ENCODE data around the gene DTD1.

Gene DTD1

DNA sequence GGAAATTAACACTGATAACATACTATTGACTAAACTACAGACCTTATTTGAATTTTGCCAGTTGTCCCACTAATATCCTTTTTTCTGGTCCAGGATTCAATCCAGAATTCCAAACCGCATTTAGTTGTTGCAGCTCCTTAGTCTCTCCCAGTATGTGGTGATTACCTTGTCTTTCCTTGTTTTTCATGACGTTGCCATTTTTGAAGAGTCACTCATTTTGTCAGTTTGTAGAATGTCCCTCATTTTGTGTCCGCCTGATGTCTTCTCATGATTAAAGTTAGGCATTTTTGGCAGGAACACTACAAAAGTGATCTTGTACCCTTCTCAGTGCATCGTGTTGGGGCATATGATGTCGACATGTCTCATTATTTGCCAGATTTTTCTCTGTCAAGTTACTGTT is 33.1 kb downstream of the DTD1 start:
- no peak for DNase-seq

DNA sequence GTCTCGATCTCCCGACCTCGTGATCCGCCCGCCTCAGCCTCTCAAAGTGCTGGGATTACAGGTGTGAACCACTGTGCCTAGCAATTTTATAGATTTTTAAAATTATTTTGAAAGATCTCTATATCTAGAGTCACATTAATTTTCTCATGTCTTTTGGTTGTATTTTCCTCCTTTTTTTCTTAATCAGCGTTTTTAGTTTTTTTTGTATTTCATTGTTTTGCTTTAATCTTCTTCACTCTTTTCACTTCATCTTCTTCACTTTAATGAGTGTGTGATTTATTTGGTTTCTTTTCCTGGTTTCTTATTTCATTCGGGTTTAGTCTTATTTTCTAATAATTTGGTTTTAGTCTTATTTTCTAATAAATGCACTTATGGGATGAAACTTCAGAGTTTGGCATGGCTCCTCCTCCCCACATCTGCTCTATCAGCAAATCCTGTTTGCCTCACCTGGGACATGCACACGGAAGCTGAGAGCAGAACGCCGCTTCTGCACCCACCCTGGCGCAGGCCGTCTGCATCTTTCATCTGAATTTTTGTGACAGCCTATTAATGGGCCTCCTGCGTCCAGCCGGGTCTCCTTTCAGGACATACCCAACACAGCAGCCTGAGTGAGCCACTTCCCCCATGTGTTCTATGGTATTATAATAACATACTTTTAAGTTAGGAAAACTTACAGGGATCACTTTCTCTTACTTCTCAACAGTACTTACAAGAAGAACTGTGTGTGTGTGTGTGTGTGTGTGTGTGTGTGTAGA is 35.5 kb downstream of the DTD1 start:
- DNase-seq: no peak

DNA sequence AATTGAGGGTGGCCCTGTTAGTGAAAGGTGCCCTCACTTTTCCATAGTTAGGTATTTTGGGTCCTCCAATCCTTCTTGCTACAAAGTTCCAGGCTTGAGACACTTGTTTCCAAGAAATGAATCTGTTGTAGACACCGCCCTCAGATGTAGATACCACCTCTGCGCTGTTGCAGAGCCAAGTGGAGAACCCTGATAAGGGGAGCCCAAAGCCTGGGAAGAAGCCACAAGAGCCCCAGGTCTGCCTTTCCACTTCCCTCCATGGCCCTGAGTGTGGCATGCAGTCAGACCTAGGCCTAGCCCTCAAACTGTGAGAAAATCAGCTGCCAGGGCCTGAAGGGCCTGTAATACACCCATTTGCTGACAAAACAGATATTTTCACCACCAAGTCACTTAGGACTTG is 37.1 kb downstream of the DTD1 start:
- DNase-seq: no peak

DNA sequence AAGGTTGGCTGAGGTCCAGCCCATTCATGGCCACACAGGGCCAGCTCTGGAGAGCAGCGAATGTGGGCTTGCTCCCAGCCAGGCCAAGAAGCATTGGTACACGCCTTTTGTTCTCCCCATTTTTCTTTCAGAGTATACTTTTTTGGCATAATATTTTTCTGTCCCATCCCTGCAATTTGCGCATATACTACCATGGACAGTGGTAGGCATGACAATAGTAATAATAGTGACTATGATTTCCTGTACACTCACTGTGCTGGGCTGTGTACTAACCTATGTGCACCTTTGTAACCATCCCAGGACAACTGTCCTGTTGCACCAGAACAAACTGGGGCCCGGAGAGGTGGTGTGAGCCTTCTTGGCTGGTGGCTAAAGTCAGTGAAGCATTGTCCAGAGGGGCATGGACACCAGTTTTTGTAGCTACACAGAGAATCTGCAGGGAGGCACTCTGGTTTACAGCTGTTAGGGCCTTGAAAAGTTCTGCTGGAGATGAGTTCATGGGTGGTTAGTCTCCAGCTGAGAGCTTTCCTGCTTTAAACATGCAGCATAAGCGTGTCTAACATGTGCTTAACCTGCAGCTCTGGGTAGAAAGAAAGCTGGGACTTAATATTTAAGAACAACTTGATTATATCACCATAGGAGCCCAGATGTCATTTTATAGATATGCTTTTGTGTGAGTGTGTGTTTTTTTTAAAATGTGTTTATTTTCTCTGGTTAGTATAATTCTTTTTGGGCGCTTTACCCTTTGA is 38.2 kb downstream of the DTD1 start:
- no peak for DNase-seq

DNA sequence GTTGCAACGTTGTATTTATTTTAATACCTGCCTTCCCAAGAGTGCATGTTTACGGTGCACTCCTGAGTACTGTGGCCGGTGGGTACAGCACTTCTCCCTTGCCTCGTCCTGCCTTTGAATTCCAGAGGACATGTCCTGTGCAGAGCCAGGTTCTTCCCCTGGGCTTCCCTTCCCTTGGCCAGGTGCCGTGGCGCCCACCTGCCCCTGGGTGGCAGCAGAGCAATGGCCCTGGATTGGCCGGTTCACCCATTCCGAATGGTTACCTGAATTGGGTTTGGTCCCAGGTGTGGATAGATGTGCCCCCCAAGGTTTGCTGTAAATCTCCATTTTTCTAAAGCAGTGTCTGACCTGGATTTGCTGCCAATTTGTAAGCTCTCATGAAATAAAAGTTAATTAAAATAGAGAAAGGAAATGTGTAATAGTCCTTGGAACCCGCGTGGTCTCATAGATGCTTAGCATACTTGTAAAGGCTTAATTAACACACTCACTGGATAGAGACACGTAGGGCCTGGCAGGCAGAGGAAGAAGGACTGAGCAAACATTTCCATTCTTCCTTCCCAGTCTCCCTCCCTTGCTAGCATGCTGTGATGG is 40.6 kb downstream of the DTD1 start:
- DNase-seq: no peak

DNA sequence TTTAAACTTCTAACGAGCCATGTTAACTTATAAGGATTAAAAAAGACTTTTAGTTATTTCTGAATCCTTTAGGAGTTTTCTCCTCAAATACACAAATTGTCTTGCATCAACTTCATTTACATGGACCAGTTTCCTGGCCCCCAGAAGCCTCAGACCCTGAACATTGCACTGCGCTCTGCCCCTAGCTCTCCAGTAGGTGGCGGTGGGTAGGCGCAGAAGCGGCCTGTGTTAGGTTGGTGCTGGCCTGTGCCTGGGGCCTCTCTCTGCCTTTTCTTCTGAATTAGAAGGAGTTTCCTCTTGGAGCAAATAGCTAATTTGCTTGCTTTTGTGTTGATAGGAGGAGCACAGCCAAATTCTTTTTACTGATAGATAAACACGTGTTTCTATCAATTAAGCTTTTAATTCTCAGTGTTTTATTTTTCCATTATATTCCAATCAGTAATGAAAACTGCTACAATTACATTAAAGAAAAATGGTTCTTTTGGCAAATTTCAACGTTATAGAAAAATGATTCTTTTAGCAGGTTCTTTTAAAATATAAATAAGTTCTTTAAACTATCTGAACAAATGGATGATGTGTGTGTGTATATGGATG is 44.4 kb downstream of the DTD1 start:
- DNase-seq: peak; percentile 54

DNA sequence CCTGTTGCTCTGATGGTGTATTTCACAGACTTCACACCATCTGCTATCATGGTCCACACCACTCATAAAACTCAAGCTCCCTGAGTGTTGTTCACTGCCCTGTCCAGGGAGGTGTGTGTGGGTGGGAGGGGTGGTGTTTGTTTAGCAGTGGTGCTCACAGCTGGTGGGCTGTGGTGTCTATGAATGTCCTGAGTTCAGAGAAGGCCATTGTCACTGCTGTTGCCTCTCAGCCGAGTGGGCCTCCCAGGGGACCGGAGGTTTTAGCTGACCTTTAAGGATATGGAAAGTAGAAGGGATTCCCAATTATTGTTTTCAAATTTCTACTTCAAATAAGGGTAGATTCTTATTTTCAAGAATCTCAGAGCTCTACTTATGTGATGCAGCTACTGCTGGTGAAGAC is 45.6 kb downstream of the DTD1 start:
- no peak for DNase-seq

DNA sequence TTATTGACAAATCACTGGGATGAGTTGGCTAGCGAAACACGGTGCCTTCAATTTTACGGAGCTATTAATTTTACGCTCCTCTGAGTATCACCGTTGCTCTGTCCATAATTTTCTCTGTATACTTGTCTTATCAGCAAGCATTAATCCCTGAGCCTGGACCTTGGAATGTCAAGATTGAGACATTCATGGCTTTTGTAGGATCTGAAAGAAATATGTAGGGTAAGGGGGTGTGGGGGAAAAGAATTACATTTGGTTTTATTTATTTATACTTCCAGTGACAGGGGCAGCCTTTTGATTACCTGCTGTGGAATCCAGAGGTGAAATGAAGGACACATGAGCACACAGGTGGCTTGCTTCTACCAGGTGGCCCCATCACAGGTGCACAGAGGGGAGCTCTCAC is 46.6 kb downstream of the DTD1 start:
- DNase-seq: no peak

DNA sequence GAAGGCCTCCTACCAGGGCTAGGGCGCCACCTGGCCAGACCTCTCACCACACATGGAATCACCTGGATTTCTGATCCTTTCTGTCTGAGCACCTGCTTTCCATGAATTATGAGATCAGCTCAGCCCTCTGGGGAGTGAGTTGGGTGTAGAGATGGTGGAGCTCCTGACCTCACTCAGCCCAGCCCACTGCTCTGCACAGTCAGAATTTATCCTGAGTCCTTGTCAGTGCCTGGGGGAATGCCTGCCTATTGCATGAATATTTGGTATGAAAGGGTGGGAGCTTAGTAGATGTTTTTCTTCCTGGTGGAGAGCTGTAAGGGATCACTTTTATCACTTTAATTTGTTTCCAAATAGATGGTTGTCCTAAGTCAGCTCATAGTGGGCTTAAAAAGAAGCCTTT is 47.5 kb downstream of the DTD1 start:
- DNase-seq: no peak

DNA sequence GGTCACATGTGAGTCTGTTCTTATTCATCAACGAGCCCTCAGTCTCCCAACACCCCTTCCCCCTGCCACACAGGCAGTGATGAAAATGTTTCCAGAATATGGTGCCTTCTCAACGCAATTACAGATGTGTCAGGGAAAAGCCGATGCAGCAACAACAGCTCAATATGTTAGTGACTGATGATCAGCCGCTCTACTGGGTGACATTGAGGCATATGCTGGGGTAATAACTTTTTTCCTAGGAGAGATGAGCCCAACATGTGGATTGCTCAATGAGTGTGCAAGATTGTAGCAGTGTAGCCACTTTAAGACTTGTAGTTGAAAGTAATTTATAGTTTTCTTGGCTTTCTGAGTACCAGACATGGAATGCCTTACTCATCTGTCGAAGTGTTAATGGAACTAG is 49.4 kb downstream of the DTD1 start:
- no peak for DNase-seq

DNA sequence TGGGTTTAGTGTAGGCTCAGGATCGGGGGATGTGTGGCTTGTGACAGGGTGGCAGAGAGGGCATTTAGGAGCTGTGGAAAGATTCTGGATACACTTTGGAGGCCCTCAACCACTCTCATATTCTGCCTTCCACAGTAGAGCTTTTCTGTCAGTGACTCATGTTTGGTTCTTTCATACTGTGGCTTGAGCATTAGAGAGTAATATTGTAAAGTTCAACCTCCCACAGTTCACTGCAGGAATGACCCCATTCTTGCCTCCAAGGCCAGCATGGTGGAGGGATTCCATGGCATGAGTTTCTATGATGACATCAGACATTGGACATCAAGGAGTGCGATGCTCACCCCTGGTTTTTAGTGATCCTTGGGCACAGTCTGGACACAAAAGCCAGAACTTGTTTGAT is 50.9 kb downstream of the DTD1 start:
- no peak for DNase-seq

DNA sequence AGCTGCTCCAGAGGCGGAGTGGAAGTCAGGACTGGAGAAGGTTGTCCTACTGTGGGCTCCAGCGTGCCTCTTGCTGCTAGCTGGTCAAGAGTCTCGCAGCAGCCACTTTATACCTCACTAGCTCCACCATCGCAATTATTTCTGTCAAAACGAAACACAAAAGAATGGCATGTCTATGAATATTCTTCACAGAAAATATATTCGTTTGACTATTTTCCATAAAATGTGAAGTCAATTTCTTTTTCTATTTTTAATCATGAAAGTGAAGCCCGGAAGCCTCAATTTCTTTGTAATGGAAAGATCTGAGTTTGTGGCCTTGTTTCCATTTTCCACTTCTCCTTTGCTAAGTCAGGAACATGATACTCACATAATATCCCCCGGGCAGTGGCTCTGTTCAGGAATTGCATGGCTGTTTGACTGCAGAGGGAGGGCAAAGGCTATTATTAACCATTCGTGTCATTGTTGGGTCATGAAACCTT is 51.7 kb downstream of the DTD1 start:
- no peak for DNase-seq

DNA sequence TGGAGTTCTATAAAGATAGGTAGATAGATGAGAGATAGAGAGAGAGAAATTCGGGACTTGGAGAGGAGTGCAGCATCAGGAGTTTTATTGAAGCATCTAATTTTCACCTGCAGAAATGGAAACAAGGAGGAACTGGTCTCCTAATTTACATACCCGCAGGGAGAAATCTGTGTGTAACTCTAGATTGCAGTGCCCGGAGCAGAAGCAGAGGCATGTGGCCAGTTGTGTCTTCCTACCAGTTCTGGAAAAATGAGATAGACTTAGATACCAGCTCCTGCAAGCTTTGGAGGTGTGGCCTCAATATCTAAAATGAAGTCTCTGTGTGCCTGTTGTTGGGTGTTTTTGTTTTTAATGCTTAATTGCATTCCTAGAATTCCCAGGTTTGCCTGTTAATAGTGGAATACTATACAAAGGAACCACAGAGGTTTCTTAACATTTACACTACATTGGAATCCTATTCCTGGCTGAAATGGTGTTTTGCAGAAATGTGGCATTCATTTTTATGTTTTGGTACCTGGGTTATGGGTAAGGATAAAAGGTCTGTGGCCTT is 57.4 kb downstream of the DTD1 start:
- DNase-seq: no peak

DNA sequence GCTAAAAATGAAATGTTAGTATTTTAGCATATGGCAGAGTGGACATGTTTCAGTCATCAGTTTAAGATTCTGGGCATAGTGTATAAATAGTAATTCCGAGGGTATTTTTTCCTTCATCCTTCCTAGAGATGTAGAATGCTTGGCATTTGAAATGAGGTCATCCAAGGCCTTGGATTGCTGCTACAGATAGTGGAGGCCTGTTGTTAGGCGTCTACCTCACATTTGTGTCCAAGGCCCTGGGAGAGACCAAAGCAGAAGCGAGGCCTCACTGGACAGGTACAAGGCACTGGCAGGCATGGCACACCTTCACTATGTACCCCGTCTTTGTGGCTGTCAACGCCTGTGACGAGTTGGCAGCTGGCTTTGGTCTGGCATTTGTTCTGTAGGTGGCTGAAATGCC is 58.0 kb downstream of the DTD1 start:
- no peak for DNase-seq

DNA sequence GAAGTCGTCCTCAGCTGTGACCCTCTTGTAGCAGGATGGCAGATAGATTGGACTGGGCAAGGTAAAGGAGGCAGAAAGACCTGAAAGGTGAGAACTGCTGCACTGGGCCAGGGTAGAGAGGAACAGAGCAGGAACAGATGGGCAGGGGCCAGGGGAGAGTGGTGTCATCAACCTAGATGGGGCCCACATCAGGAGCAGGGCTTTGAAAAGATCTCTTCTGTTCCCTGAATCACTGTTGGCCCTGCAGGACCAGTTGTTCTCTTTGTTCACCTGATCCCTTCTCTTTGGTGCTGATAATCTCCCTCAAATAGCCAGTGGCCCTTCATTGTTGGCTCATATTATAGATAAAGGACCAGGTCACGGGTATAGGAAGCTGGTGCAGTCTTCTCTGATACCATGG is 59.9 kb downstream of the DTD1 start:
- DNase-seq: no peak

DNA sequence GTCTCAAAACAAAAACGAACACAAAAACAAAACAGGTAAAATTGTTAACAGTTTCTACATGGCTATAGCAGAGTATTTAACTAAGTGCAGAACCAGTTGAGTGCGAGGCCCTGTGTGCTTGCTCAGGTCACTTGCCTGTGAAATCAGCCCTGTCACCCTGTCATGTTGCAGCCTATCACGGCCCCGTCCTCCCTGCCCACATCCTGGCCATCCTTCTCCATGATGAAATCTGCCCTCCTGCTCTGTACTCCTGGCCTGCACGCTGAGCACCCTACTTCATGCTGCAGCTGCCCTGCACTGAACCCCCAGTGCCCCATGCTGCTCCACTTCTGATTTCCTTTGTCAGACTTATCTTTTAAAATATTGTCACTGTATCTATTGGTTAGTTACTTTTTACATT is 62.4 kb downstream of the DTD1 start:
- no peak for DNase-seq

DNA sequence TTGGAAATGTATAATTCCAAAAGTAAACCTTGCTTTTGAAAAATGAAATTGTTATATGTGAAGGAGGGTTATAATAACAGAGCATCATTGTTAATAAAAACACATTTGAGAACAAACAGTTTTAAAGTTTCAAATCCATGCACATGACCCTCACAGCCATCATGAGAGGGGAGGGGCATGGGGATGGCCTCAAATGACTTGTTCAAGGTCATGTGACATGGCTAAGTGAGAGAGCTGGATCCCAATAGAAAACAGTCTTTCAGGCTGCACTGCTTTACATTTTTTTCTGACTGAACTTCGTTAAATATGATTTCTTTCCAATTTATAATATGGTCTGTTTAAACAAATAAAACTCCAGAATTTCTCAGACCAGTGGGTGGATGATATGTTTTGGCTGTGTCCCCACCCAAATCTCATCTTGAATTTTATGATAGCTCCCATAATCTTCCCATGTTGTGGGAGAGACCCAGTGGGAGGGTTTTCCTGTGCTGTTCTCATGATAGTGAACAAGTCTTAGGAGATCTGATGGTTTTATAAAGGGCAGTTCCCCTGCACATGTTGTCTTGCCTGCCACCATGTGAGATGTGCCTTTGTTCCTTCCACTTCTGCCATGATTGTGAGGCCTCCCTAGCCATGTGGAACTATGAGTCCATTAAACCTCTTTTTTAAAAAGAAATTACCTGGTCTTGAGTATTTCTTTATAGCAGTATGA is 66.0 kb downstream of the DTD1 start:
- DNase-seq: no peak

DNA sequence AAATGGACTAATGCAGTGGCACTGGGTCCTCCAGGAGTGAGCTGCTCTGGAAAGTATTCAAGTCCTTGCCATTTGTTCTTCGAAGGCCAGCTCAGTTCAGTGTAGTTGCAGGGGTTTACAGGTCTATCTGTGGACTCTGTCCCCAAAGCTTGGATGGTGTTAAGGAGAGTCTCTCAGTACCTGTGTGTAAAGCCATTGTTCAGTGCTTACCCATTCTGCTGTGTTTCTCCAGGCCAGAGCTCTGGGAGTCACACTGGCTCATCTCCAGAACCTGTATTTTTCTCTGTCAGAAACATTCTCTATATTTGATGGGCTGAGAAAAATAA is 66.6 kb downstream of the DTD1 start:
- DNase-seq: no peak

DNA sequence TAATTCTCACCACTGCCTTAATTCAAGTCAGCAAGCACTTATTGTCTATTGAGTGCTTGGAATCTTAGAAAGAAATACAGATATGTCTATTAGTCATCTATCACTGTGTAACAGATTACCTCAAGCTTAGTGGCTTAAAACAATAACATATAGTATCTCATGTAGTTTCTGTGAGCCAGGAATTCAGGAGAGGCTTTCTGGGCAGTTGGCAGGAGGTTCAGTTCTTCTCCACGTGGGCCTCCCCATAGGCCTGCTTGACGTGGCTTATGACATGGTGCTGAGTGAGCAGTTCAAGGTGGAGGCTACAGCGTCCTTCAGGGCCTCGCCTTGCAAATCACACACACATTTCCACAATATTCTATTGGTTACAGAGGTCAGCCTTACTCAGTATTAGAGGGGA is 69.7 kb downstream of the DTD1 start:
- no peak for DNase-seq

DNA sequence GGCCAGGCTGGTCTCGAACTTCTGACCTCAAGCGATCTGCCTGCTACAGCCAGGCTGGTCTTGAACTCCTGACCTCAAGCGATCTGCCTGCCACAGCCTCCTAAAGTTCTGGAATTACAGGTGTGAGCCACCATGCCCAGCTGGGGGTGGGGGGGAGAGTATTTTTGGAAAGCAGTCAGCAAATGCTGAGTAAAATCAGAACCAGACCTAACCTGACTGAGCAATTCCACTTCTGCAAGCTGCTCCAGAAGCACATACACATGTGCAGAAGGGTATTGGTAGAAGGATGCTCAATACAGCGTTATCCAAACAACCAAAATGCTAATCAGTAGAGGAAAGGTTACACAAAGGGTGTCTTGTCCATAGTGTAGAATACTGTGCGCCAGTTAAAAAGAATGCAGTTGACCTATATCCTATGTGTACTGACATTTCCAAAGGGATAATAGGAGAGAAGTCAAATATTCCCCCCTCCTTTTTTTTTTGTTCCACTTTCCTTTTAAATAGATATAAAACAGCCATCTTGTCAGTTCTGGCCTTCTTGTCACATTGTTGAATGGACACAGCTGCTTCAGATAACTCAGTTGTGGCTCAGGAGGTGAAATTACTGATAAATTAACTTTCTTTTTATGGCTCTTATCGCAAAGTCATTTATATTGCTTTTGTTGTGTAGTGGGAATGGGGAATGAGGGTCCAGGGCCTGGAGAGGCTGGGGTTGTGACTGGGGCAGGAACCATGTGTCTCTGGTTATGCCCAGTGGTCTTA is 74.6 kb downstream of the DTD1 start:
- DNase-seq: no peak

DNA sequence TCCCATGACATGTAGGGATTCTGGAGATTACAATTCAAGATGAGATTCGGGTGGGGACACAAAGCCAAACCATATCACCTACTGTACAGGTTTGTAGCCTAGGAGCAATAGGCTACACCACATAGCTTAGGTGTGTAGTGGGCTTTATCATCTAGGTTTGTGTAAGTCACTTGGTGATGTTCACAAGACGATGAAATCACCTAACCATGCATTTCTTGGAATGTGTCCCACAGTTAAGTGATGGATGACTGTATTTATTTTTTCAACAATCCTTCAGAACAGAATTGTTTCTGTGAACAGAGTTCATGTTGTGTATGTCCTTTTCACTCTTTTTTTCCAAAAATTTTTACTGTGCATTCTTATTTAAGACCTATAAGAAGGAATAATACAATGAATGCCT is 76.1 kb downstream of the DTD1 start:
- no peak for DNase-seq

DNA sequence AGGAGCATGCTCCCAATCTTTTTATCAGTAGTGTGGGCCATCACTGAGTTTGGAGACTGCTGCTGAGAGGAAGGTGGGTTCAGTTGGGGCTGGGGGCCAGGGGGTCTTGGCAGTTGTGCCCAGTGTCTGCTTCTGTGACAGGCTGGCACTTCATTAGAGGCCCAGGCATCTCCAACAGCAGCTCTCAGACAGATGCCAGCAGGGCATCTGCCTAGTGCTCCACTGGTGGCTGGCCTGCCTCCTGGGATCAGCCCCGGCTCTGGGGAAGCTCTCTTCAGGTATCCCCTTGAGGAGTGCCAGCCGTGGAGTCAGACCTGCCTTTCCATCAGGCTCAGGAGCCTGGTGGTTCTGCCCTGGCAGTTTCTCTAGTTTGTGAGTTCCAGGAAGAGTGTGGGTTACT is 77.3 kb downstream of the DTD1 start:
- DNase-seq: no peak
